H9 (cell line): ENCODE results near the gene NOP9. TPM values are rescaled to one million over a fixed set of nuclear protein-coding genes. Genes with fewer than 3 reads are reported as not detected.

Experiments used
- DNase-seq: peaks from one replicate; pipeline ENCODE4 v3.0.0-alpha.2; 2017
- H2AFZ ChIP-seq: one replicate; pipeline ENCODE4 v1.6.1; 2013; ENCODE audit warnings: mild to moderate bottlenecking, low read length, control low read depth, moderate library complexity
- H2AK5ac ChIP-seq: 2 replicates; pipeline ENCODE4 v1.6.1; 2013; ENCODE audit warnings: low read length, control low read depth, mixed read lengths; ENCODE audit not compliant: insufficient read length
- H2BK120ac ChIP-seq: one replicate; pipeline ENCODE4 v1.6.1; 2013; ENCODE audit warnings: low read depth, mild to moderate bottlenecking, low read length, control low read depth, inconsistent platforms; ENCODE audit not compliant: poor library complexity, severe bottlenecking
- H2BK12ac ChIP-seq: 2 replicates; pipeline ENCODE4 v1.6.1; 2013; ENCODE audit warnings: low read length, control low read depth, mixed read lengths, low read depth; ENCODE audit not compliant: insufficient read length
- H2BK15ac ChIP-seq: 2 replicates; pipeline ENCODE4 v1.6.1; 2013; ENCODE audit warnings: low read depth, low read length, control low read depth
- H2BK20ac ChIP-seq: one replicate; pipeline ENCODE4 v1.6.1; 2013; ENCODE audit warnings: low read depth, mild to moderate bottlenecking, low read length, control low read depth, inconsistent platforms; ENCODE audit not compliant: poor library complexity, severe bottlenecking
- H2BK5ac ChIP-seq: 2 replicates; pipeline ENCODE4 v1.6.1; 2013; ENCODE audit warnings: low read length, control low read depth, mixed read lengths; ENCODE audit not compliant: insufficient read length
- H3K14ac ChIP-seq: 2 replicates; pipeline ENCODE4 v1.6.1; 2013; ENCODE audit warnings: low read length, control low read depth; ENCODE audit not compliant: insufficient read depth
- H3K18ac ChIP-seq: 2 replicates; pipeline ENCODE4 v1.6.1; 2013; ENCODE audit warnings: low read depth, mild to moderate bottlenecking, mixed read lengths, low read length, control low read depth; ENCODE audit not compliant: insufficient read length
- H3K23ac ChIP-seq: 2 replicates; pipeline ENCODE4 v1.6.1; 2013; ENCODE audit warnings: low read length, control low read depth, mixed read lengths, low read depth; ENCODE audit not compliant: insufficient read length
- H3K23me2 ChIP-seq: 2 replicates; pipeline ENCODE4 v1.6.1; 2013; ENCODE audit warnings: low read depth, mild to moderate bottlenecking, mixed read lengths, low read length, control low read depth; ENCODE audit not compliant: insufficient read length, poor library complexity, severe bottlenecking
- H3K27ac ChIP-seq: 2 replicates; pipeline ENCODE4 v1.5.1; 2013; ENCODE audit warnings: low read length, control low read depth, mixed read lengths, low read depth; ENCODE audit not compliant: insufficient read length
- H3K27me3 ChIP-seq: 2 replicates; pipeline ENCODE4 v1.6.1; 2013; ENCODE audit warnings: low read length, control low read depth, inconsistent platforms; ENCODE audit not compliant: insufficient read depth
- H3K4ac ChIP-seq: 2 replicates; pipeline ENCODE4 v1.6.1; 2013; ENCODE audit warnings: low read depth, mild to moderate bottlenecking, control low read depth, inconsistent platforms, low read length, moderate library complexity
- H3K4me1 ChIP-seq: 2 replicates; pipeline ENCODE4 v1.6.1; 2013; ENCODE audit warnings: low read length, control low read depth, inconsistent platforms; ENCODE audit not compliant: insufficient read depth
- H3K4me2 ChIP-seq: 2 replicates; pipeline ENCODE4 v1.6.1; 2013; ENCODE audit warnings: low read length, control low read depth, mixed read lengths; ENCODE audit not compliant: insufficient read length, insufficient read depth
- H3K56ac ChIP-seq: 2 replicates; pipeline ENCODE4 v1.6.1; 2013; ENCODE audit warnings: low read depth, mild to moderate bottlenecking, mixed read lengths, low read length, control low read depth; ENCODE audit not compliant: insufficient read length
- H3K79me1 ChIP-seq: 2 replicates; pipeline ENCODE4 v1.6.1; 2013; ENCODE audit warnings: low read depth, mild to moderate bottlenecking, moderate library complexity, low read length, control low read depth, inconsistent platforms; ENCODE audit not compliant: insufficient read depth, poor library complexity, severe bottlenecking
- H3K79me2 ChIP-seq: 2 replicates; pipeline ENCODE4 v1.6.1; 2013; ENCODE audit warnings: low read length, control low read depth, inconsistent platforms; ENCODE audit not compliant: insufficient read depth
- H3K9ac ChIP-seq: 2 replicates; pipeline ENCODE4 v1.6.1; 2013; ENCODE audit warnings: low read length, control low read depth, mixed read lengths; ENCODE audit not compliant: insufficient read length; ENCODE audit errors: extremely low read depth
- H3K9me3 ChIP-seq: one replicate; pipeline ENCODE4 v1.6.1; 2013; ENCODE audit warnings: low read depth, low read length, inconsistent platforms; ENCODE audit not compliant: control insufficient read depth
- H3T11ph ChIP-seq: one replicate; pipeline ENCODE4 v1.6.1; 2013; ENCODE audit warnings: mild to moderate bottlenecking, low read length, control low read depth, inconsistent platforms
- H4K20me1 ChIP-seq: one replicate; pipeline ENCODE4 v1.6.1; 2013; ENCODE audit not compliant: control insufficient read depth, insufficient read length, insufficient read depth
- H4K5ac ChIP-seq: 2 replicates; pipeline ENCODE4 v1.6.1; 2013; ENCODE audit warnings: low read depth, mild to moderate bottlenecking, mixed read lengths, low read length, control low read depth; ENCODE audit not compliant: insufficient read length
- H4K8ac ChIP-seq: replicated peaks from 2 replicates; pipeline ENCODE4 v1.6.1; 2013; ENCODE audit warnings: low read length, control low read depth, mixed read lengths, low read depth; ENCODE audit not compliant: insufficient read length
- H4K91ac ChIP-seq: 2 replicates; pipeline ENCODE4 v1.6.1; 2013; ENCODE audit warnings: low read depth, mild to moderate bottlenecking, moderate library complexity, mixed read lengths, low read length, control low read depth; ENCODE audit not compliant: insufficient read length
- H3K27ac Mint-ChIP-seq, 3 experiments: 2 replicates in 2 of 3; 3 replicates in 1 of 3; pipeline ENCODE4 v1.8.0; 2020 to 2021; ENCODE audit warnings: mixed read lengths in 3 of 3, mild to moderate bottlenecking in 1 of 3, moderate library complexity in 1 of 3
- H3K27me3 Mint-ChIP-seq: 2 replicates; pipeline ENCODE4 v1.8.0; 2021; ENCODE audit warnings: low read depth, mild to moderate bottlenecking, moderate library complexity, mixed read lengths
- H3K36me3 Mint-ChIP-seq, 3 experiments: 2 replicates in 2 of 3; 3 replicates in 1 of 3; pipeline ENCODE4 v1.8.0; 2020 to 2021; ENCODE audit warnings: low read depth in 3 of 3, mixed read lengths in 3 of 3; ENCODE audit not compliant: insufficient read depth in 1 of 3
- H3K4me1 Mint-ChIP-seq, 2 experiments: 2 replicates each; pipeline ENCODE4 v1.8.0; 2020; ENCODE audit warnings: mixed read lengths in 2 of 2
- H3K4me3 Mint-ChIP-seq, 2 experiments: 2 replicates in 1 of 2; 3 replicates in 1 of 2; pipeline ENCODE4 v1.8.0; 2020 to 2021; ENCODE audit warnings: mild to moderate bottlenecking in 2 of 2, mixed read lengths in 2 of 2, moderate library complexity in 1 of 2
- H3K9me3 Mint-ChIP-seq, 2 experiments: 2 replicates in 1 of 2; 3 replicates in 1 of 2; pipeline ENCODE4 v1.8.0; 2020; ENCODE audit warnings: mild to moderate bottlenecking in 2 of 2, mixed read lengths in 2 of 2, moderate library complexity in 1 of 2
- CTCF ChIP-seq: fragments of 200-600 bp; sonication (generic); conservative IDR thresholded peaks from 3 replicates; pipeline ENCODE4 v1.8.0; 2021; ENCODE audit warnings: antibody characterized with exemption, mild to moderate bottlenecking
- WGBS: extraction: QIAGEN DNeasy Blood & Tissue Kit; methylation state at CpG from one replicate; pipeline ENCODE4 v1.1.7; 2013; ENCODE audit warnings: missing lambda C conversion rate, low lambda C conversion rate, mixed read lengths; ENCODE audit not compliant: insufficient read length; ENCODE audit errors: extremely low coverage; 5-methylcytosine and 5-hydroxymethylcytosine counted together
- total RNA-seq: library from RNA; stranded (reverse); gene quantifications from 2 replicates; pipeline ENCODE4 v1.2.1, GENCODE V29; 2021

The NOP9 gene
- total RNA-seq, 1 experiment from 2014 or later: 34.7 TPM

GRCh38 chr14:24285351-24285750 is 14.3 kb upstream of the NOP9 start:
- no peaks in the 10 kb centered on the region for H3K79me2 ChIP-seq
- WGBS: no CpG with 5 or more reads among the region's 4 CpGs
- Mint-ChIP-seq H3K36me3 (peaks cover 0 to 7% (median under 1%) of the 10 kb centered on the region in 3 experiments; a peak in 2 of 7 replicates), H3K4me3 (no peak overlapping the region), H3K27ac (no peak overlapping the region), H3K27me3 (no peaks in the 10 kb centered on the region), H3K4me1 (peaks cover 2% of the 10 kb centered on the region in 2 experiments; a peak in 1 of 4 replicates), H3K9me3 (no peaks in the 10 kb centered on the region)
- H3K27me3 ChIP-seq: no peaks in the 10 kb centered on the region
- no peak overlapping the region for H3K4ac ChIP-seq
- no peak overlapping the region for H4K5ac ChIP-seq
- no peak for DNase-seq
- no peaks in the 10 kb centered on the region for H3K79me1 ChIP-seq
- H3K56ac ChIP-seq: no peak overlapping the region
- no peak overlapping the region for H2BK20ac ChIP-seq
- no peaks in the 10 kb centered on the region for H3K4me1 ChIP-seq
- no peak overlapping the region for H2AK5ac ChIP-seq
- H4K20me1 ChIP-seq: no peaks in the 10 kb centered on the region
- no peak overlapping the region for H3K4me2 ChIP-seq
- H3K9me3 ChIP-seq: no peaks in the 10 kb centered on the region
- no peak overlapping the region for H2BK12ac ChIP-seq
- H2BK15ac ChIP-seq: no peak overlapping the region
- no peak overlapping the region for H3K9ac ChIP-seq
- H3K23ac ChIP-seq: no peak overlapping the region
- no peak overlapping the region for H4K8ac ChIP-seq
- H2AFZ ChIP-seq: no peak overlapping the region
- H2BK5ac ChIP-seq: no peak overlapping the region
- no peaks in the 10 kb centered on the region for H3K23me2 ChIP-seq
- H4K91ac ChIP-seq: no peak overlapping the region
- H3T11ph ChIP-seq: no peak overlapping the region
- no peak overlapping the region for H3K18ac ChIP-seq
- H3K14ac ChIP-seq: no peak overlapping the region
- no peak overlapping the region for H2BK120ac ChIP-seq
- no peak overlapping the region for H3K27ac ChIP-seq
- TF ChIP-seq CTCF: no peak
